NOMO-1 treated with DMSO at 0.1 percent for 48 hours (cell line): Measurements from ENCODE around the gene ATP11A.
"Not testable (repeated sequence)": the region's sequence is repeated elsewhere in the genome, so short reads cannot be mapped to it uniquely, and the experiment has no call there.

Experiments
- DNase-seq: peaks from one replicate; lab custom pipeline; 2025; ENCODE audit not compliant: unreplicated experiment; lab: John Stamatoyannopoulos, UW

Gene ATP11A

DNA sequence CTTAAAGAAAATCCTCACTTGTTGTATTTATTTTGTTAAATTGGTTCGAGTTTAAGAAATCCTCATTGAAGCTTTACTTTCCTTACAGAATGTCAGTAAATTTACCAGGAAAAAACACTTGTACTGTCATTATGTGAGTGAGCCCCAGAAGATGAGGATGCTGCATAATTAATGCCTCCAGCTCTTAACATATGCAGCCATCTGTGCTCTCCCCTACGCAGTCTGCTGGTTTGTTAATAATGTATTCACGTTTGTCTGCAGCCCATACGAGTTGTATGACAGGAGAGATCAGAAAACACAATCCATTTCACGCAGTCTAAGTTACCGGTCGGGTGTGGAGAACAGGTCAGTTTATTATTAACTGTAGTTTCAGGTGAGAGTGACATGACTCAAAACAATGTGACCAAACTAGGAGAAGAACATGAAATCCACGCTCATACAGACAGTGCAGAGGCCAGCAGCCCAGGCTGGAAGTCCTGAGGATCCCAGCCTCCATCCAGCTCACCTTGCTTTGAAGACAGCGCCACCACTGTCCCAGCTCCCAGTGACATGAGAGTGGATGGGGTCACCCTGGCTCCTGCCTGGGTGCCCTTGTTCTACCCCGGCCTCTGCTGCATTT is 19.8 kb upstream of the ATP11A start:
- no peak for DNase-seq

DNA sequence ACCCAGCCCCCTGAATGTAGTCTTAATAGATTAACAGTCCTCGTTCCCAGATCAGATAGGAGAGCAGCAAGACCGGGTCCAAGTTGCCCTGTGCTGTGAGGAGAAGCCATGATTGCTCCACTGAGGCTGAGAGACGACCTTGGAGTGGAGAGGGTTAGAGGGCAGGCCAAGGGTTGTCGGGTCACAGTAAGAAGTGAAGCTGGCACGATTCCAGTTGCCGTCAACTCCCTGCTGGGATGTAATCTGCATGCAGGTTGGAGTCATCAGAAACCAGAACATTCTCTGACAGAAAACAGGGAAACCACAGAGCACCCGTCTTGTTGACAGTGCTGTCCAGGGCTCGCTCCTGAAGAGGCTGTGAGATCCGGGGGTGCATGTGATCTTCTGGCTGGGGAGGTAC is 19.0 kb upstream of the ATP11A start:
- no peak for DNase-seq

- no peak for DNase-seq
Measured at GRCh38 chr13:112671359-112671758, 18.5 kb upstream of the ATP11A start.

DNA sequence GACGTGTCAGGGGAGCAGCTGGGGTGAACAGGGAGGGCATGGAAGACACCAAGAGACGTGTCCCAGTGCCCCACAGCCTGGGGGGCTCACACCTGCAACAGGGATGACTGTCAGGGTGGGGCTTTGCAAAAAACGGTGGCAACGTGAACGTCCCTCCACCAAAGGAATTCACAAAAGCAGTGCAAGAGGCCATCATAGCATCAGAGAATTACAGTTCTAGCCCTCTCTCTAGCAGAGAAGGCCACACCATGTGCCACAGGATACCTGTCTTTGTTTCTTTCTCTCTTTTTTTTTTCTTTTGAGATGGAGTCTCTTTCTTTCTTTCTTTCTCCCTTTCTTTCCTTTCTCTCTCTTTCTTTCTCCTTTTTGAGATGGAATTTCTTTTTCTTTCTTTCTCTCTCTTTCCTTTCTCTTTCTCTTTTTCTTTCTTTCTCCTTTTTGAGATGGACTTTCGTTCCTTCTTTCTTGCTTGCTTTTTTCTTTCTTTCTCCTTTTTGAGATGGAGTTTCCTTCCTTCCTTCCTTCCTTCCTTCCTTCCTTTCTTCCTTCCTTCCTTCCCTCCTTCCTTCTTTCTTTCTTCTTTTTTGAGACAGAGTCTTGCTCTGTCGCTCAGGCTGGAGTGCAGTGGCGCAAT is 17.1 kb upstream of the ATP11A start:
- DNase-seq: no peak

- no peak for DNase-seq
Measured at GRCh38 chr13:112674412-112675365, 15.1 kb upstream of the ATP11A start.

DNA sequence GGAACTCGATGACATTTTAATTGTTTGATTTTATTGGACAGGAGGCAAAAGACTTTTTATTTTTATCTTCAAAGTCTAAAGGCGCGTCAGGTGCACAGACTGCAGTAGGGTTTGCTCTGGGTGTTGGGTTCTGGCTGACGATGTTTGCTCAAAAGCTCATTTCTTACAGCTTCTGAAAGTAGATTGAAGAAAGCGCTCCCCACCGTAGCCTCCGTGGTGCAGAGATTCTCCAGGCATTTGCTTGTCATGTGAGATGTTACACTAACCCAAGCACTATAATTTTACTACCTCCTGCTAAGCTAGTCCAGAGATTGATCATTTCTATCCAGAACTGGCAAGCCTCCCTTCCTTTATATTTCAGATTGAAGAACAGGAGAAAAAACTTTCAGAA is 14.5 kb upstream of the ATP11A start:
- DNase-seq: no peak

DNA sequence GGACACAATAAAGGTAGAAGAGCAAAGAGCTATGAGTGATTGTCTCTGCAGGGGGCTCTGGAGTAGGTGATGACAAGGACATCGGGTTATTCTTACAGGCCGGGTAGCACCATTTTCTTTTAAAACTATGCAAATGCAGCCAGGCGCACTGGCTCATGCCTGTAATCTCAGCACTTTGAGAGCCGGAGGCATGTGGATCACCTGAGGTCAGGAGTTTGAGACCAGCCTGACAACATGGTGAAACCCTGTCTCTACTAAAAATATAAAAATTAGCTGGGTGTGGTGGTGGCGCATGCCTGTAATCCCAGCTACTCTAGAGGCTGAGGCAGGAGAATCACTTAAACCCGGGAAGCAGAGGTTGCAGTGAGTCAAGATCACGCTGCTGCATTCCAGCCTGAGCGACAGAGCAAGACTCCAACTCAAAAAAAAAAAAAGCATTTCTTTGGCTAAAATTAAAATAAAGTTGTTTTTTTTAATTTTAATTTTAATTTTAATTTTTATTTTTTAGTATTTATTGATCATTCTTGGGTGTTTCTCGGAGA is 12.3 kb upstream of the ATP11A start:
- DNase-seq: not testable (repeated sequence)

DNA sequence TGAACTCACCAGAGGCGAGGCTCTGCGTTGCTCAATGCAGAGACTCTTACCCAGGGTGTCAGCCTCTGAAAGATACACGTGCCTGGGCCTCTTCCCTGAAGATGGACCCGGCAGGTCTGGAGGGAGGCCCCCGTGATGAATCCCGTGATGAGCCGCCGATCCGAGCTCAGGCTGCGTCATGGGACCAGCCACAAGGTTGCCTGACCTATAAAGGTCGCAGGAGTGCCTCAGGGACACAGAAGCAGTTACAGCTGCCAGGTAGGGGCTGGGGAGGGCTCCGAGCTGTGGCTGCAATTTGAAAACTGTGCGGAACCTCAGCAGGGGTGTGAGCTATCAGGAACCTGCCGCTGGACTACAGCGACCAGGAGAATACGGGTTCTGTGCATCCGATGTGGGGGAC is 10.5 kb upstream of the ATP11A start:
- no peak for DNase-seq

GRCh38 chr13:112679932-112680677 is 9.7 kb upstream of the ATP11A start:
- no peak for DNase-seq

DNA sequence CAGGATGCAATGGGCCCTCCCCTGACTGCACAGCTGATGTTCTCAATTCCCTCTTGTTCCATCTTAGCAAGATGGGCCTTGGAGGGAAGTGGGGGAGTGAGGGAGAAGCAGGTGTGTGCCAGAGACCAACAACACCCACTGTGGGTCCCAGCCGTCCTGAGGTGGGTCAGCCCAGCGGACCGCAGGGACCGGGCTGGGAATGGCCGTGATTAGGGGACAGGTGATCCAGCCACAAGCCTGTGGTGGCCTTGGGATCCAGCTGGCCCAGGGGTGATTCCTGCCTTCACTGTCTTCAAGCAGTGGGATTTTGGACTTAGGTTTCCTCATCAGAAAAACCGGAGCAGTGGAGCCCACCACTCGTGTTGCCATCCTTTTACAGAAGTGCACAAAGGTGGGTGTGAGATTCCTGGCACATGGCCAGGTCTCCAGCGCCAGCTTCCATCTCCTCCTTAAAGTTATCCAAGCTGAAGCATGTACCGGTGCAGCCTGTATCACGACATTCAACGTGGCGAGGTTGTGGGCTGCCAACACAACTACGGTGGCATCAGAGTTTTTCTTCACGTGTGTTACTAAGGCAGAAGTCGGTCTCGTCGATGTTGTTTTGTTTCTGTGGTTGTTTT is 9.0 kb upstream of the ATP11A start:
- no peak for DNase-seq

DNA sequence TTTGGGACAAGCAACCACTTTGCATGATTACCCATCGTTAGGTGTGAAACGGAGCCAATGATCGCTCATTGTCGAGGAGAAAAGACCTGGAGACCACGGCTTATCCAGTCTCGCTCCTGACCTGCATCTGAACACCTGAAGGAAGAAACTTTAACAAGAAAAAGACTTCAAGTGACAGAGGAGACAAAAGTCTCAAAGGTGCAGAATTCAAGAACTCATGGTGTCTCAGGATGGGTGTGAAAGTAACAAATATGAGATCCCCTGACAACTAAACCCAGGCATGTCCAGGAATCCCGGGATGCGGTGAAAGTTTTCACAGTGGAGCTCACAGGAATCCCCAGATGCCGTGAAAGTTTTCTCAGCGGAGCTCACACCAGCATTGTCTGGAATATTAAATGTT is 6.3 kb upstream of the ATP11A start:
- no peak for DNase-seq

DNA sequence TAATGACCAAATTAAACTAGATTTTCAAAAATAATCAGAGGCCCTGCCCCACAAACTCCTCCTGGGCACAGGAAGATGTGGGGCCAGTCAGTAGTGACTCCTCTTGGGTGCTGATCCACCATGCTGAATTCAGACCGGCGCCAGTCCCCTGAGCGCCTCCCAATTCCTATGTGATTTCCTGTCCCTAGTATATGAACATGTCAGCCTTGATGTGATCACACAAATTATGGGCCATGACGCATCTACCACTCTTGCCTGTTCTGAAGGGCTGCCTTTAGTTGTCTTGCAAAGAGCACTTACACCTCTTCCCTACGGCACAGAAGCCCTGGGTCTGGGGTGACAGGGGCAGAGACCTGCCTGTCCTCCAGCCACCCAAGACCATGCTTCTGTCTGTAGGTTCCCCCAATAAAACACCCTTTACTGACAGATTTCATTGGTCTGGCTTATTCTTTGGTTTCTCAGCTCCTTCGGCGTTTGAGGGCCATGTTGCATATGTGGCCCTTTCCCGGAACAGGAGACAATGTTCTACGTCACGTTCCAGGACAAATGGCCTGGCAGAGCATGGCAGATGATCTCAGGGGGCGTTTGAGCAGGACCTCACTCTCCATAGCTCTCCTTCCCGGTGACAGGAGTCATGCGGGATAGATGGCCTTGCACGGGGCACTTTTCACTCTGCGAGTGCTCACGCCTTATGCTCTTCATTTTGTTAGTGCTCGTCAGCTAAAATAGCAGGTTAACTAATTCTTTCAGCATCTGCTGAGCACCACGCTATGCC is 5.6 kb upstream of the ATP11A start:
- DNase-seq: no peak

DNA sequence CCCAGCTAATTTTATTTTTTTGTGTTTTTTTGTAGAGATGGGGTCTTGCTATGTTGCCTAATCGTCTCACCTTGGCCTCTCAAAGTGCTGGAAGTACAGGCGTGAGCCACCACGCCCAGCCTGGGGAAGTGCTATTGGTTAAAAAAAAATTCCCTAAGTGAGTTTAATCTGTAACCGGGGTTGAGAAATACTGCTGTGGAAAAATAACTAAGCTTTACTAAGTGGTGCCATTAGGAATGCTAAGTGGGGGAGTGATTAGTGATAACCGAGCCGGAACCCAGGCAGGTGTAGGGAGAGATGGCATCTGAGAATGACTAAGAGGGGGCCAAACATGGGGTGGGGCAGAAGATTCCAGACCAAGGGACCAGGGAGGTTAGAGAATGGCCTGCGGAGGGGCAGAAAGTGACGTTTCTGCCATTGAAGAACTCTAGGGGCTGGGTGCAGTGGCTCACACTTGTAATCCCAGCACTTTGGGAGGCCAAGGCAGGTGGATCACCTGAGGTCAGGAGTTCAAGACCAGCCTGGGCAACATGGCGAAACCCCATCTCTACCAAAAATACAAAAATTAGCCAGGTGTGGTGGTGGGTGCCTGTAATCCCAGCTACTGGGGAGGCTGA is 4.5 kb upstream of the ATP11A start:
- DNase-seq: not testable (repeated sequence)

DNA sequence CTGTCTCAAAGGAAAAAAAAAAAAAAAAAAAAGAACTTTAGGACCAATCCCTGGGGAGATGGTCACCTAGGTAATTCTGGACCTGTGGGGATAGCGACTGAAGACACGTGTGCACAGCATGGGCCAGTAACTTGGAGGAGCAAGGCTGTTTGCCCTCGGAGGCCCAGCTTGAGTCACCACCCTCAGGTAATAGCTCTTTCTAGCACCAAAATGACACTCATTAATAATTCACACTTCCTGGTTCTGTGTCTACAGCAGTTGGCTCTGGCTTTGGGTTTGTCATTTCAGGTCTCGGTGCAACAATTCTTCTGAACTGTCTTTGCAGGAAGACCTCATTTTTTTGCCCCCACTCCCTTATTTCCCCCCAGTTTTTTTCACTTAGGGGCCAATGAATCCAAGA is 3.9 kb upstream of the ATP11A start:
- DNase-seq: no peak

GRCh38 chr13:112686364-112686763 is 3.5 kb upstream of the ATP11A start:
- no peak for DNase-seq

DNA sequence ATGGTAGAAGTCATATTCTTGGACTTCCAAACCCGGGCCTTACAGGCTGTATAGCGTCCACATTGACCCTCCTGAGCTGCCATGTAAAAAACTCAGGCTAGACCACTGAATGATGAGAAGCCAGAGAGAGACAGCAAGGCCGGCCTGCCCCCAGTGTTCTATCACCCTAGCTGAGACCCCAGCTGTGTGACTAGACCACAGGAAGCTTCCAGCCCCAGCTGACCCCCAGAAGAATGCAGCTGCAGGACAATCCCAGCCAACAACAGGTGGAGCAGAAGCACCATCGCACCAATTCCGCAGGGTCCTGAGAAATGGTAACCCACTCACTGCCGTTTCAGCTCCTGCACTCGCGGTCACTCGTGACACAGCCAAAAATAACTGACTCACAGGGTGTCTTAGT is 2.9 kb upstream of the ATP11A start:
- DNase-seq: no peak

DNA sequence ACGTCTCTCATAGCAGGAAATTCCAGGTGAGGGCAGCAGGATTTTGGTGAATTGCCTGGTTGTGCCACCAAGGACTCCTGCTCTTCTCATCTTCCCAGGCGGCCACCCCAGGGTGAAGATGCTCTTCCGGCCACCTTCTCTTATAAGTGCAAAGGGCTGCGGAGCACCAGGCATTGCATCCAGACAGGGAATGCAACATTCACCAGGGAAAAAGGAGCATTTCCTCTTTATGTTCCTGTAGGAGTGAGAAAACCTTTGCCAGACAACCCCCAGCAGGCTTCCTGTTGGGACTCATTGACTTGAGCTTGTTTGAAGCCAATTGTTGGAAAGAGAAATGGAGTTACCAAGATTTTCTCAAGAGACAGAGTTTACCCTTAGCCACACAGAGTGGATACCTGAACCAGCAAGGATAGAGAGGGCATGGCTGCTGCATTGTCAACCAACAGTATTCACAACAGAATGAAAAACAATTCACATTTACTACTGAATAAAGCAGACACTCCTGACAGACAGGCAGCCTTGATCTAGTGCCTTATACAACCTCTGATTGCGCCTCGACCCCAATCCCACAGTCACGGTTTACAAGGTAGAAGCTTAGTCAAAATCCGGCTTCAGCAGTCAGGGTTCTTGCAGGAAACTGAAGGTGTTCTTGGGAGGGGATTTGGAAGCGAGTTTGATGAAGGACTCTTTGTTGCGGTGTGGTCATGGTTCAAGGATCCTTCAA is 1.8 kb upstream of the ATP11A start:
- DNase-seq: no peak

- peak; percentile 57 for DNase-seq
Measured at GRCh38 chr13:112688560-112689302, 1.1 kb upstream of the ATP11A start.
